CD14-positive monocyte (primary cell): ENCODE results near the gene SPX. TPM values are rescaled to one million over a fixed set of nuclear protein-coding genes. Genes with fewer than 3 reads are reported as not detected.

ENCODE experiments used
- DNase-seq, 3 donors: peaks; one replicate each; pipeline ENCODE4 v3.0.0-alpha.2; 2011 to 2022
- H2AFZ ChIP-seq: 2 replicates; pipeline ENCODE4 v1.6.0; 2012; ENCODE audit warnings: mild to moderate bottlenecking, low read depth, low read length, inconsistent platforms; ENCODE audit not compliant: insufficient read depth, poor library complexity, severe bottlenecking
- H3K27ac ChIP-seq, 2 donors: 1 replicate in 1 of 2; 2 replicates in 1 of 2; pipeline ENCODE4 v1.5.1; 2012 to 2013; ENCODE audit warnings: low read length in 2 of 2, control low read depth in 1 of 2, inconsistent platforms in 1 of 2, low read depth in 1 of 2, mild to moderate bottlenecking in 1 of 2
- H3K27me3 ChIP-seq, 2 donors: one replicate each; pipeline versions ENCODE4 v1.6.0 to v1.6.1; 2011 to 2013; ENCODE audit warnings: low read length in 2 of 2; ENCODE audit not compliant: control insufficient read depth in 2 of 2, insufficient read depth in 2 of 2
- H3K36me3 ChIP-seq, 2 donors: replicated peaks in 1 of 2; 1 replicate in 1 of 2; 2 replicates in 1 of 2; pipeline versions ENCODE4 v1.5.1 to v1.6.1; 2012 to 2013; ENCODE audit warnings: low read length in 2 of 2, control low read depth in 1 of 2, inconsistent platforms in 1 of 2, mild to moderate bottlenecking in 1 of 2; ENCODE audit not compliant: insufficient read depth in 2 of 2, control insufficient read depth in 1 of 2
- H3K4me1 ChIP-seq, 2 donors: 1 replicate in 1 of 2; 2 replicates in 1 of 2; pipeline versions ENCODE4 v1.5.1 to v1.6.1; 2012 to 2013; ENCODE audit warnings: low read length in 2 of 2, control low read depth in 1 of 2, inconsistent platforms in 1 of 2, mild to moderate bottlenecking in 1 of 2, moderate library complexity in 1 of 2; ENCODE audit not compliant: insufficient read depth in 2 of 2, control insufficient read depth in 1 of 2
- H3K4me2 ChIP-seq: replicated peaks from 2 replicates; pipeline ENCODE3; 2012; ENCODE audit warnings: low read length, moderate library complexity, mild to moderate bottlenecking; ENCODE audit not compliant: poor library complexity, severe bottlenecking; ENCODE audit errors: extremely low read depth
- H3K4me3 ChIP-seq, 3 experiments: fragments of 200-600 bp in 1 of 3; sonication (generic) in 1 of 3; replicated peaks in 1 of 3; 1 replicate in 2 of 3; 2 replicates in 1 of 3; pipeline ENCODE4 v1.5.1; 2011 to 2013; ENCODE audit warnings: low read length in 3 of 3, mild to moderate bottlenecking in 3 of 3, control low read depth in 2 of 3, low read depth in 2 of 3, inconsistent platforms in 1 of 3, moderate library complexity in 1 of 3
- H3K79me2 ChIP-seq: 2 replicates; pipeline ENCODE4 v1.6.0; 2012; ENCODE audit warnings: mild to moderate bottlenecking, control low read depth, inconsistent platforms, low read length, moderate library complexity; ENCODE audit not compliant: insufficient read depth
- H3K9ac ChIP-seq: 2 replicates; pipeline ENCODE4 v1.6.0; 2017; ENCODE audit warnings: low read length, mild to moderate bottlenecking; ENCODE audit not compliant: insufficient read depth, poor library complexity, severe bottlenecking
- H3K9me3 ChIP-seq, 2 donors: replicated peaks in 1 of 2; 1 replicate in 1 of 2; 2 replicates in 1 of 2; pipeline versions ENCODE4 v1.5.1 to v1.6.1; 2012 to 2013; ENCODE audit warnings: low read length in 2 of 2, control low read depth in 1 of 2; ENCODE audit not compliant: control insufficient read depth in 1 of 2, insufficient read depth in 1 of 2
- H4K20me1 ChIP-seq: 2 replicates; pipeline ENCODE4 v1.6.0; 2012; ENCODE audit warnings: mild to moderate bottlenecking, low read length, control low read depth, moderate library complexity; ENCODE audit not compliant: insufficient read depth
- H3K27ac Mint-ChIP-seq, 7 donors: one replicate each; pipeline ENCODE4 v1.8.0; 2020; ENCODE audit warnings: mild to moderate bottlenecking in 7 of 7, mixed read lengths in 7 of 7, moderate library complexity in 6 of 7, inconsistent platforms in 2 of 7
- H3K27me3 Mint-ChIP-seq, 3 donors: one replicate each; pipeline ENCODE4 v1.8.0; 2021 to 2022; ENCODE audit warnings: low read depth in 3 of 3, mild to moderate bottlenecking in 3 of 3, mixed read lengths in 3 of 3, moderate library complexity in 3 of 3, inconsistent platforms in 1 of 3
- H3K36me3 Mint-ChIP-seq, 2 donors: one replicate each; pipeline ENCODE4 v1.8.0; 2020; ENCODE audit warnings: mixed read lengths in 2 of 2, inconsistent platforms in 1 of 2, mild to moderate bottlenecking in 1 of 2
- H3K4me1 Mint-ChIP-seq: one replicate; pipeline ENCODE4 v1.8.0; 2020; ENCODE audit warnings: mild to moderate bottlenecking, mixed read lengths
- H3K4me3 Mint-ChIP-seq, 2 donors: one replicate each; pipeline ENCODE4 v1.8.0; 2020; ENCODE audit warnings: mild to moderate bottlenecking in 2 of 2, mixed read lengths in 2 of 2, moderate library complexity in 1 of 2
- H3K9me3 Mint-ChIP-seq, 7 donors: one replicate each; pipeline ENCODE4 v1.8.0; 2020 to 2022; ENCODE audit warnings: mixed read lengths in 7 of 7, mild to moderate bottlenecking in 6 of 7, moderate library complexity in 6 of 7, inconsistent platforms in 2 of 7
- CTCF ChIP-seq: fragments of 200-600 bp; IDR thresholded peaks from one replicate; pipeline ENCODE4 v1.8.0; 2022; ENCODE audit warnings: antibody characterized with exemption, mild to moderate bottlenecking
- WGBS: methylation state at CpG from one replicate; pipeline ENCODE4 v1.1.5; 2013; ENCODE audit warnings: missing lambda C conversion rate; ENCODE audit not compliant: insufficient coverage; 5-methylcytosine and 5-hydroxymethylcytosine counted together
- intact Hi-C, 2 donors: fragments of 100-400 bp; cut with micrococcal nuclease; formaldehyde crosslinking; loops; one replicate each; pipeline versions ENCODE4 v1.15.0 to v1.15.1; 2023
- polyA plus RNA-seq, 3 donors: library from polyadenylated mRNA; depleted of rRNA in 1 of 3; unstranded in 2 of 3; stranded (reverse) in 1 of 3; fragments of 300-500 nt in 2 of 3; fragments of >200 nt in 1 of 3; fragmentation: Illumina TruSeq in 2 of 3; gene quantifications; 1 replicate in 2 of 3; 2 replicates in 1 of 3; pipeline ENCODE4 v1.2.3, GENCODE V29; 2012 to 2021

The SPX gene
- polyA plus RNA-seq, 3 donors, result 0.21 TPM; not detected in 2

GRCh38 chr12:21558100-21558679 is 32.1 kb downstream of the SPX start:
- Histone ChIP-seq H3K4me2 (no peak overlapping the region), H3K27ac (no peak overlapping the region), H3K4me3 (no peak overlapping the region), H4K20me1 (no peaks in the 10 kb centered on the region), H3K36me3 (no peaks in the 10 kb centered on the region), H2AFZ (no peak overlapping the region), H3K9me3 (peaks cover 0 to 4% of the 10 kb centered on the region in 2 donors), H3K9ac (no peak overlapping the region), H3K27me3 (no peaks in the 10 kb centered on the region), H3K79me2 (no peaks in the 10 kb centered on the region), H3K4me1 (no peaks in the 10 kb centered on the region)
- WGBS, result no CpG with 5 or more reads among the region's 9 CpGs
- H3K4me3 Mint-ChIP-seq, result no peak overlapping the region
- TF ChIP-seq CTCF, result no peak
- DNase-seq, result no peak
- H3K27me3 Mint-ChIP-seq, result peaks cover 0 to 1% (median 0%) of the 10 kb centered on the region in 3 donors
- H3K36me3 Mint-ChIP-seq, result no peaks in the 10 kb centered on the region
- no peaks in the 10 kb centered on the region for H3K4me1 Mint-ChIP-seq
- no peak overlapping the region for H3K27ac Mint-ChIP-seq
- H3K9me3 Mint-ChIP-seq, result peaks cover 0 to 12% (median 5%) of the 10 kb centered on the region in 7 donors
- intact Hi-C loops, result no loop called here

- Histone ChIP-seq H4K20me1 (no peaks in the 10 kb centered on the region), H3K9ac (no peak overlapping the region), H3K27me3 (no peaks in the 10 kb centered on the region), H3K9me3 (no peaks in the 10 kb centered on the region), H2AFZ (no peak overlapping the region), H3K4me3 (no peak overlapping the region), H3K4me1 (no peaks in the 10 kb centered on the region), H3K79me2 (no peaks in the 10 kb centered on the region), H3K27ac (no peak overlapping the region), H3K4me2 (no peak overlapping the region), H3K36me3 (no peaks in the 10 kb centered on the region)
- no peak for DNase-seq
- no peak for TF ChIP-seq CTCF
- whole genome bisulfite sequencing, result no CpG with 5 or more reads among the region's 7 CpGs
- Mint-ChIP-seq H3K27me3 (no peaks in the 10 kb centered on the region), H3K4me3 (no peak overlapping the region), H3K4me1 (no peaks in the 10 kb centered on the region), H3K27ac (no peak overlapping the region), H3K36me3 (no peaks in the 10 kb centered on the region), H3K9me3 (peaks cover 0 to 6% (median 3%) of the 10 kb centered on the region in 7 donors)
- intact Hi-C loops, result no loop called here
Observed at GRCh38 chr12:21559855-21560569, 33.9 kb downstream of the SPX start.
